PC-3 (cell line): Measurements from ENCODE around the gene HERC3. TPM values are rescaled to one million over a fixed set of nuclear protein-coding genes. Genes with fewer than 3 reads are reported as not detected.
A peak's percentile ranks its signal among the peaks of the same experiment; 100 is the strongest.

ENCODE experiments used
- ATAC-seq: fragments of 200-7000 bp; cut with Tn5 transposase; 2 replicates; pipeline ENCODE4 v1.9.1; 2020; ENCODE audit warnings: mild to moderate bottlenecking, moderate library complexity
- BruUV-seq: library from RNA; stranded (reverse); fragments of 400-500 nt; replicated peaks from 2 replicates; lab custom pipeline; 2021; lab: Mats Ljungman, UMichigan
- CTCF ChIA-PET: fragments of 300-600 bp; sonication (Branson Sonifier 250); formaldehyde crosslinking; loops from one replicate; lab custom pipeline; 2022; ENCODE audit warnings: antibody characterized with exemption; lab: Charles Lee
- POLR2A ChIA-PET: fragments of 300-600 bp; sonication (Branson Sonifier 250); formaldehyde crosslinking; loops from one replicate; lab custom pipeline; 2022; ENCODE audit warnings: antibody characterized with exemption; ENCODE audit not compliant: unreplicated experiment; lab: Charles Lee
- DNase-seq: peaks from one replicate; pipeline ENCODE4 v3.0.0-alpha.2; 2015
- H2AFZ ChIP-seq: fragments of 300-600 bp; sonication (generic); 2 replicates; pipeline ENCODE4 v1.6.0; 2016; ENCODE audit warnings: antibody characterized with exemption, low read length
- H3F3A ChIP-seq: fragments of 300-600 bp; sonication (generic); one replicate; pipeline ENCODE4 v1.6.0; 2017; ENCODE audit warnings: antibody characterized with exemption, low read length, control low read depth, mild to moderate bottlenecking; ENCODE audit not compliant: unreplicated experiment
- H3K27ac ChIP-seq: fragments of 300-600 bp; sonication (generic); 2 replicates; pipeline ENCODE4 v1.5.1; 2016; ENCODE audit warnings: mild to moderate bottlenecking, low read length
- H3K27me3 ChIP-seq: fragments of 300-600 bp; sonication (generic); 2 replicates; pipeline ENCODE4 v1.6.1; 2016; ENCODE audit warnings: low read length, mixed read lengths
- H3K36me3 ChIP-seq: fragments of 300-600 bp; sonication (generic); 2 replicates; pipeline ENCODE4 v1.6.1; 2016; ENCODE audit warnings: low read depth, mixed run types, low read length, mixed read lengths
- H3K4me1 ChIP-seq: fragments of 300-600 bp; sonication (generic); 2 replicates; pipeline ENCODE4 v1.5.1; 2016; ENCODE audit warnings: low read length; ENCODE audit not compliant: insufficient read depth
- H3K4me2 ChIP-seq: fragments of 300-600 bp; sonication (generic); 2 replicates; pipeline ENCODE4 v1.6.0; 2016; ENCODE audit warnings: low read length
- H3K4me3 ChIP-seq: fragments of 300-600 bp; sonication (generic); 2 replicates; pipeline ENCODE4 v1.5.1; 2016; ENCODE audit warnings: mild to moderate bottlenecking, low read length, mixed read lengths
- H3K79me2 ChIP-seq: fragments of 300-600 bp; sonication (generic); 2 replicates; pipeline ENCODE4 v1.6.1; 2017; ENCODE audit warnings: low read length, mixed read lengths
- H3K9ac ChIP-seq: fragments of 300-600 bp; sonication (generic); 2 replicates; pipeline ENCODE4 v1.6.0; 2016; ENCODE audit warnings: mild to moderate bottlenecking, low read length
- H3K9me2 ChIP-seq: fragments of 300-600 bp; sonication (generic); replicated peaks from 2 replicates; pipeline ENCODE4 v1.6.1; 2016; ENCODE audit warnings: mixed run types, low read length, mixed read lengths
- H3K9me3 ChIP-seq: fragments of 300-600 bp; sonication (generic); 2 replicates; pipeline ENCODE4 v1.6.1; 2016; ENCODE audit warnings: low read length, mixed read lengths
- H4K20me1 ChIP-seq: fragments of 300-600 bp; sonication (generic); 2 replicates; pipeline ENCODE4 v1.6.1; 2016; ENCODE audit warnings: low read length, mixed read lengths
- EZH2 ChIP-seq: fragments of 300-600 bp; sonication (generic); IDR thresholded peaks from one replicate; pipeline ENCODE4 v1.6.1; 2017; ENCODE audit warnings: antibody characterized with exemption, mild to moderate bottlenecking, low read length; ENCODE audit not compliant: unreplicated experiment
- EZH2phosphoT487 ChIP-seq: fragments of 300-600 bp; sonication (generic); IDR thresholded peaks from 2 replicates; pipeline ENCODE4 v1.6.1; 2018; ENCODE audit warnings: mild to moderate bottlenecking, antibody characterized with exemption, low read length, borderline replicate concordance
- intact Hi-C: fragments of 100-400 bp; cut with micrococcal nuclease; formaldehyde crosslinking; loops from 2 replicates; pipeline ENCODE4 v1.9.0; 2023
- total RNA-seq: library from RNA; depleted of rRNA; stranded (reverse); fragments of >200 nt; gene quantifications from 2 replicates; pipeline ENCODE4 v1.2.3, GENCODE V29; 2014
- TF ChIP-seq, protein P1 (sequence below): fragments of 300-600 bp; sonication (generic); conservative IDR thresholded peaks from 2 replicates; pipeline ENCODE4 v1.5.1; 2017; ENCODE audit warnings: antibody characterized with exemption, low read depth, mild to moderate bottlenecking, low read length

HERC3 gene
- total RNA-seq, 1 experiment from 2014 or later = 5.2 TPM

DNA sequence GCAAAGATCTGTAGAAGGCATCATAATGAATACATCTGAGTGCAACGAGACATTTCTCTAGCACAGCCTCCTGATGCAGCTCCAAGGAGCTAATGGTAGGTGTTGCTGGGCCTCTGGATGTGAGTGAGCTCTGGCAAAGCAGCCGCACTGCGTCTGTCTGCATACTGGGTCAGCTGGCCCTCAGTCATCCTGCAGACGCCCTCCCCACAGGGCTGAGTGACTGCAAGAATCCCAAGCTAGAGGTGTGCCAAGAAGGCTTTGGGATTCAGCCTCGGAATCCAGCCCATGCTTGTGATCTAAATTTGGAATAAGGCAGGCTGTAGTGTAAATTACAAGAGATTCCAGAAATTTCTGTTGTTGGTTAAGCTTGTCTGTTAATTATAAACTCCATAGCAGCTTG, 18.5 kb downstream of the HERC3 start:
- Histone ChIP-seq H3K27me3 (no peaks in the 10 kb centered on the region), H3K9me3 (no peaks in the 10 kb centered on the region), H4K20me1 (no peaks in the 10 kb centered on the region), H3F3A (peaks cover 6% of the 10 kb centered on the region), H2AFZ (no peak overlapping the region), H3K4me1 (peaks cover 59% of the 10 kb centered on the region), H3K27ac (peak overlapping the region; percentile 99), H3K36me3 (peaks cover 8% of the 10 kb centered on the region; the same call in 1 of the 2 replicates), H3K4me3 (no peak overlapping the region), H3K79me2 (peaks cover 7% of the 10 kb centered on the region; the same call in 1 of the 2 replicates), H3K9me2 (no peaks in the 10 kb centered on the region), H3K9ac (no peak overlapping the region), H3K4me2 (no peak overlapping the region)
- intact Hi-C loops = no loop called here
- no TSS peak for BruUV-seq
- DNase-seq (no peak), ATAC-seq (no peak)
- ChIA-PET CTCF (no interaction called here), POLR2A (no interaction called here)
- TF ChIP-seq EZH2 = no peak
- TF ChIP-seq EZH2phosphoT487 = no peak
- TF ChIP-seq, protein P1, sequence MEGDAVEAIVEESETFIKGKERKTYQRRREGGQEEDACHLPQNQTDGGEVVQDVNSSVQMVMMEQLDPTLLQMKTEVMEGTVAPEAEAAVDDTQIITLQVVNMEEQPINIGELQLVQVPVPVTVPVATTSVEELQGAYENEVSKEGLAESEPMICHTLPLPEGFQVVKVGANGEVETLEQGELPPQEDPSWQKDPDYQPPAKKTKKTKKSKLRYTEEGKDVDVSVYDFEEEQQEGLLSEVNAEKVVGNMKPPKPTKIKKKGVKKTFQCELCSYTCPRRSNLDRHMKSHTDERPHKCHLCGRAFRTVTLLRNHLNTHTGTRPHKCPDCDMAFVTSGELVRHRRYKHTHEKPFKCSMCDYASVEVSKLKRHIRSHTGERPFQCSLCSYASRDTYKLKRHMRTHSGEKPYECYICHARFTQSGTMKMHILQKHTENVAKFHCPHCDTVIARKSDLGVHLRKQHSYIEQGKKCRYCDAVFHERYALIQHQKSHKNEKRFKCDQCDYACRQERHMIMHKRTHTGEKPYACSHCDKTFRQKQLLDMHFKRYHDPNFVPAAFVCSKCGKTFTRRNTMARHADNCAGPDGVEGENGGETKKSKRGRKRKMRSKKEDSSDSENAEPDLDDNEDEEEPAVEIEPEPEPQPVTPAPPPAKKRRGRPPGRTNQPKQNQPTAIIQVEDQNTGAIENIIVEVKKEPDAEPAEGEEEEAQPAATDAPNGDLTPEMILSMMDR = no peak

DNA sequence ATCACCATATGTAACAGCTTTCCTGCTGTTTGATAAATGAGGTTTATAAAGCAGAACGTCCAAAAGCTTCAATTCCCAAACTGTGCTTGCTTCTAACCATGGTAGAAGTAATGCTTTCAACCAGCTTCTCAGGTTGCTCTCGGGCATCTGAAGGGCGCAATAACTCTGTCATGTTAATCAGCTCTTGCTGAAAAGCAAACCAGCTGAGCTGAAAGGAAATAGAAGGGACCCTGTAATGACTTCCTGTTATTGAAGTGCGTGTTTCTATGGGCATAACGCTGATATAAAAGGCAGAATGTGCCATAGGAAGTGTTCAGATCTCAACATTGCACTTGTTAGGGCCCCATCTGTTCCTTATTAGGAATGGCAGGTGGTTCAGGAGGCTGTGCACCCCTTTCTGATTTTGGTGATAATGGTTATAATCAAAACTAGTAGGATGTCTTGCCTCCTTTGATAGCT, 21.2 kb downstream of the HERC3 start:
- Histone ChIP-seq H3F3A (peaks cover 9% of the 10 kb centered on the region), H3K27me3 (no peaks in the 10 kb centered on the region), H3K4me2 (peak overlapping the region; percentile 83), H3K9me2 (no peaks in the 10 kb centered on the region), H4K20me1 (no peaks in the 10 kb centered on the region), H3K9ac (peak overlapping the region; percentile 79), H2AFZ (no peak overlapping the region), H3K27ac (peak overlapping the region; percentile 99), H3K79me2 (peaks cover 7% of the 10 kb centered on the region; the same call in 1 of the 2 replicates), H3K36me3 (no peaks in the 10 kb centered on the region), H3K9me3 (no peaks in the 10 kb centered on the region), H3K4me1 (peaks cover 72% of the 10 kb centered on the region), H3K4me3 (no peak overlapping the region)
- no TSS peak for BruUV-seq
- TF ChIP-seq, protein P1 = no peak
- TF ChIP-seq EZH2 = no peak
- TF ChIP-seq EZH2phosphoT487 = no peak
- DNase-seq (no peak), ATAC-seq (no peak)
- ChIA-PET CTCF (interaction anchor here (1.1 to 1.8 kb wide), 2 partner anchors 11 to 46 kb away, joined by 3 to 9 read pairs; no protein-coding TSS in a partner anchor), POLR2A (no interaction called here)
- intact Hi-C loops = no loop called here

DNA sequence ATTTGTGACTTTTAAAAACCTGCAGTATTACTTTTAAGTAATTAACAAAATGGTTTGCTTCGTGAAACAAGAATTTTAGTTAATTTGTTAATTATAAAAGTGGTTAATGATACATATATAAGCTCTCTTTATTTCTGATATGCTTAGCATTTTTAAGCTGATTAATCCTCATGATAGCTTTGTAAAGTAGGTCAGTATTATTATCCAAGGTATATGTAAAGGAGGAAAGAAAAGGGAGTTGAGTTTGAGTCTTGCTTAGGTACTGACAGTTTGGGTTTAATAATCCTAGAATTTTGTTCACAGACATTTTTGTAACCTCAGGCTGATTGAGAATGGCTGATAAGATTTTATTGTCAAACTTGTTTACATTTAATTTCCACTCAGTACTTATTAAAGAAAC, 21.8 kb downstream of the HERC3 start:
- POLR2A ChIA-PET = no interaction called here
- H3F3A ChIP-seq = peaks cover 9% of the 10 kb centered on the region
- CTCF ChIA-PET = interaction anchor here (0.8 kb wide), 1 partner anchor 17 kb away, joined by 6 read pairs; no protein-coding TSS in a partner anchor
- H3K79me2 ChIP-seq = peaks cover 7% of the 10 kb centered on the region; the same call in 1 of the 2 replicates
- H3K4me3 ChIP-seq = no peak overlapping the region
- intact Hi-C loops = no loop called here
- no peak for TF ChIP-seq EZH2phosphoT487
- TF ChIP-seq EZH2 = no peak
- TF ChIP-seq, protein P1 = no peak
- no peaks in the 10 kb centered on the region for H3K9me3 ChIP-seq
- no peaks in the 10 kb centered on the region for H3K9me2 ChIP-seq
- no TSS peak for BruUV-seq
- no peak overlapping the region for H3K9ac ChIP-seq
- peak overlapping the region; percentile 99; the same call in 1 of the 2 replicates for H3K27ac ChIP-seq
- H4K20me1 ChIP-seq = no peaks in the 10 kb centered on the region
- no peak overlapping the region for H3K4me2 ChIP-seq
- DNase-seq = no peak
- no peaks in the 10 kb centered on the region for H3K36me3 ChIP-seq
- no peak overlapping the region for H2AFZ ChIP-seq
- H3K27me3 ChIP-seq = no peaks in the 10 kb centered on the region
- H3K4me1 ChIP-seq = peaks cover 72% of the 10 kb centered on the region
- ATAC-seq = no peak
